Stomach (tissue), 9 donors: ENCODE measurements around the gene TM9SF2. TPM values are rescaled to one million over a fixed set of nuclear protein-coding genes. Genes with fewer than 3 reads are reported as not detected.

ENCODE experiments used
- DNase-seq, 2 donors: peaks; one replicate each; pipeline versions ENCODE4 v3.0.0 to v3.0.0-alpha.2; 2013 to 2019
- H3K27ac ChIP-seq, 5 donors: fragments of 200-600 bp in 4 of 5; sonication (generic) in 4 of 5; one replicate each; pipeline ENCODE4 v1.5.1; 2013 to 2019; ENCODE audit warnings: mild to moderate bottlenecking in 1 of 5, moderate library complexity in 1 of 5
- H3K27me3 ChIP-seq, 3 donors: fragments of 200-600 bp; sonication (generic); one replicate each; pipeline ENCODE4 v1.5.1; 2017 to 2019; ENCODE audit warnings: mixed run types in 1 of 3
- H3K36me3 ChIP-seq, 4 donors: fragments of 200-600 bp; sonication (generic); 1 replicate in 3 of 4; 2 replicates in 1 of 4; pipeline ENCODE4 v1.5.1; 2016 to 2019
- H3K4me1 ChIP-seq, 4 donors: fragments of 200-600 bp; sonication (generic); one replicate each; pipeline ENCODE4 v1.5.1; 2016 to 2019
- H3K4me3 ChIP-seq, 4 donors: fragments of 200-600 bp; sonication (generic) in 3 of 4; one replicate each; pipeline ENCODE4 v1.5.1; 2016 to 2019; ENCODE audit warnings: mild to moderate bottlenecking in 1 of 4
- H3K9me3 ChIP-seq, 4 donors: fragments of 200-600 bp; sonication (generic); one replicate each; pipeline ENCODE4 v1.5.1; 2016 to 2019
- EP300 ChIP-seq: sonication (generic); formaldehyde crosslinking; IDR thresholded peaks from one replicate; pipeline ENCODE4 v1.6.1; 2017; ENCODE audit warnings: antibody characterized with exemption
- POLR2A ChIP-seq, 4 donors: fragments of 450-650 bp; IDR thresholded peaks; one replicate each; pipeline ENCODE4 v1.6.1; 2016; ENCODE audit warnings: antibody characterized with exemption in 4 of 4, control low read depth in 2 of 4, mild to moderate bottlenecking in 1 of 4, moderate library complexity in 1 of 4
- POLR2AphosphoS5 ChIP-seq, 3 donors: sonication (generic); formaldehyde crosslinking; IDR thresholded peaks; one replicate each; pipeline ENCODE4 v1.6.1; 2016; ENCODE audit warnings: antibody characterized with exemption in 3 of 3
- WGBS, 5 donors: extraction: QIAGEN DNeasy Blood & Tissue Kit in 3 of 5; methylation state at CpG; one replicate each; pipeline versions ENCODE4 v1.1.5 to v1.1.7; 2013 to 2018; 5-methylcytosine and 5-hydroxymethylcytosine counted together
- intact Hi-C: fragments of 100-400 bp; cut with DNase I; formaldehyde crosslinking; loops from one replicate; pipeline ENCODE4 v1.15.1; 2023; ENCODE audit warnings: low total_unique reads
- polyA plus RNA-seq, 3 donors: library from polyadenylated mRNA; stranded (reverse); fragments of 200-250 nt; gene quantifications; one replicate each; pipeline ENCODE4 v1.2.3, GENCODE V29; 2013
- total RNA-seq, 5 donors: library from RNA; depleted of rRNA; stranded (reverse); fragments of >200 nt; gene quantifications; one replicate each; pipeline versions ENCODE4 v1.1.0 to v1.2.3, GENCODE V29; 2014 to 2016
- TF ChIP-seq, protein P1 (sequence below), 7 experiments: fragments of 450-650 bp in 4 of 7; fragments of 200-600 bp in 3 of 7; sonication (generic) in 3 of 7; IDR thresholded peaks; one replicate each; pipeline ENCODE4 v1.5.1; 2016 to 2019; ENCODE audit warnings: antibody characterized with exemption in 7 of 7, control low read depth in 2 of 7, mild to moderate bottlenecking in 1 of 7
- donor health status: healthy with polysubstance abuse.
- donor health status: Bipolar disorder and iron deficiency.
- donor health status: healthy.

TM9SF2 gene
- total and polyA plus RNA-seq, 8 donors: 18.1 to 268 (median 36.0) TPM

DNA sequence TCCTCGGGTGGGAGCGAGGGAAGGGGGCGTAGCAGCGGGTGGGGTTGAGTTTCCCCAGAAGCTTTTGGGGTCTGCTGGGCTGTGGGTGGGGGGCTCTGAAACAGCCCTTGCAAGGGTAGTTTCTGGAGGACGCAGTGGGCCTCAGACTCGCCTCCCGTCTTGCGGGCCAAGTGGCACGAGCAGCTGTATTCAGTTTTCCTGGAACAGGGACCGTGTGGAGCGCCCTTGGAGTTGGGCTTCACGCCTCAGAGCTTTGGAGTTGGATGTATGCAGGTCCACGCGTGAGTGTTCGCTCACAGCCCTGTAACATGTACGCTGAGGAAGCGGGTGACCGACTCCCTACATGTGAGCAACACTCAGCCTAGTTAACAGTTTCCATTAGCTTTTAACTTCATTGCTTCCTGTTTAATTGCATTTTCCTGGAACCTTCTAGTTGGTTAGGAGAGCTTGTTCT is 603 bp downstream of the TM9SF2 start:
- intact Hi-C loops: loop anchor here (10.0 kb wide), 1 partner anchor 57 kb away; no protein-coding TSS in a partner anchor
- peak overlapping the region; percentile 93 to 97 (median 94) for H3K27ac ChIP-seq
- 0 to 1% (median 1%) methylated on average over 18 of the region's 18 CpGs for WGBS, 5 donors
- TF ChIP-seq POLR2A (IDR thresholded peaks at IDR 0.05): no peak
- no peak for TF ChIP-seq EP300
- no peak for TF ChIP-seq POLR2AphosphoS5 (IDR thresholded peaks at IDR 0.05)
- TF ChIP-seq, protein P1, sequence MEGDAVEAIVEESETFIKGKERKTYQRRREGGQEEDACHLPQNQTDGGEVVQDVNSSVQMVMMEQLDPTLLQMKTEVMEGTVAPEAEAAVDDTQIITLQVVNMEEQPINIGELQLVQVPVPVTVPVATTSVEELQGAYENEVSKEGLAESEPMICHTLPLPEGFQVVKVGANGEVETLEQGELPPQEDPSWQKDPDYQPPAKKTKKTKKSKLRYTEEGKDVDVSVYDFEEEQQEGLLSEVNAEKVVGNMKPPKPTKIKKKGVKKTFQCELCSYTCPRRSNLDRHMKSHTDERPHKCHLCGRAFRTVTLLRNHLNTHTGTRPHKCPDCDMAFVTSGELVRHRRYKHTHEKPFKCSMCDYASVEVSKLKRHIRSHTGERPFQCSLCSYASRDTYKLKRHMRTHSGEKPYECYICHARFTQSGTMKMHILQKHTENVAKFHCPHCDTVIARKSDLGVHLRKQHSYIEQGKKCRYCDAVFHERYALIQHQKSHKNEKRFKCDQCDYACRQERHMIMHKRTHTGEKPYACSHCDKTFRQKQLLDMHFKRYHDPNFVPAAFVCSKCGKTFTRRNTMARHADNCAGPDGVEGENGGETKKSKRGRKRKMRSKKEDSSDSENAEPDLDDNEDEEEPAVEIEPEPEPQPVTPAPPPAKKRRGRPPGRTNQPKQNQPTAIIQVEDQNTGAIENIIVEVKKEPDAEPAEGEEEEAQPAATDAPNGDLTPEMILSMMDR (IDR thresholded peaks at IDR 0.05): no peak
- no peaks in the 10 kb centered on the region for H3K36me3 ChIP-seq
- peak; percentile 30 to 71 for DNase-seq
- no peaks in the 10 kb centered on the region for H3K27me3 ChIP-seq
- H3K4me3 ChIP-seq: peak overlapping the region; percentile 69 to 93 (median 85)
- H3K9me3 ChIP-seq: no peaks in the 10 kb centered on the region
- H3K4me1 ChIP-seq: peaks cover 47 to 84% (median 65%) of the 10 kb centered on the region in 4 donors

GRCh38 chr13:99505814-99506269 is 4.6 kb downstream of the TM9SF2 start:
- Histone ChIP-seq H3K36me3 (peaks cover 0 to 18% (median 15%) of the 10 kb centered on the region in 4 donors), H3K9me3 (peaks cover 0 to 10% (median 3%) of the 10 kb centered on the region in 4 donors), H3K27ac (peak overlapping the region in 3 of 5 donors; percentile 1 to 59 (median 24)), H3K4me1 (peaks cover 27 to 72% (median 52%) of the 10 kb centered on the region in 4 donors), H3K27me3 (no peaks in the 10 kb centered on the region), H3K4me3 (no peak overlapping the region)
- TF ChIP-seq POLR2AphosphoS5 (IDR thresholded peaks at IDR 0.05) (no peak), POLR2A (IDR thresholded peaks at IDR 0.05) (no peak), EP300 (no peak)
- TF ChIP-seq, protein P1 (IDR thresholded peaks at IDR 0.05): peak in 4 of 7 experiments; percentile 16 to 60 (median 16)
- intact Hi-C loops: loop anchor here (10.0 kb wide), 1 partner anchor 61 kb away; no protein-coding TSS in a partner anchor
- DNase-seq: no peak
- 11 to 23% (median 16%) methylated on average over 2 of the region's 2 CpGs for WGBS, 5 donors

DNA sequence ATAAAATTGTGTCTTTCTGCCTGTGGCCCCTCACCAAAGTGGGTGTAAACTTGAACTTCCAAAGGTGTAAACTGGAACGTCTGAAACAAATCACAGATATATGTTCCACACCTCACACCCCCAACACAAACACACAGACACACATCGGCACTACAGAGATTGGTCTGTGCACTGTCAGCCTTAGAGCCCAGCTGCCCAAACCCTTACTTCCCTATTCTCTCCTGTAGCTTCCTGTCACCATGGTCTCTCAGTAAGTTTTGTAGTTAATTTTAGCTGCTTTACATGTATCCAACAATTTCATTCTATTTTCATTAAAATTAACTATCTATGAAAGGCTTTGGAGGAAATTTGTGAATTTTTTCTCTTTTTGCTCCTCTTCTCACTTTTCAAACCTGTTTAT is 5.4 kb downstream of the TM9SF2 start:
- intact Hi-C loops: loop anchor here (10.0 kb wide), 1 partner anchor 62 kb away; no protein-coding TSS in a partner anchor
- 11 to 25% (median 19%) methylated on average over 2 of the region's 2 CpGs for WGBS, 5 donors
- peak in 1 of 2 donors; percentile 32 for DNase-seq
- Histone ChIP-seq H3K9me3 (peaks cover 0 to 10% (median 3%) of the 10 kb centered on the region in 4 donors), H3K27me3 (no peaks in the 10 kb centered on the region), H3K36me3 (peaks cover 0 to 18% (median 15%) of the 10 kb centered on the region in 4 donors), H3K4me3 (no peak overlapping the region), H3K4me1 (peaks cover 27 to 76% (median 55%) of the 10 kb centered on the region in 4 donors), H3K27ac (peak overlapping the region in 2 of 5 donors; percentile 12 to 52)
- TF ChIP-seq POLR2AphosphoS5 (IDR thresholded peaks at IDR 0.05) (no peak), POLR2A (IDR thresholded peaks at IDR 0.05) (no peak), EP300 (no peak)
- TF ChIP-seq, protein P1 (IDR thresholded peaks at IDR 0.05): no peak

DNA sequence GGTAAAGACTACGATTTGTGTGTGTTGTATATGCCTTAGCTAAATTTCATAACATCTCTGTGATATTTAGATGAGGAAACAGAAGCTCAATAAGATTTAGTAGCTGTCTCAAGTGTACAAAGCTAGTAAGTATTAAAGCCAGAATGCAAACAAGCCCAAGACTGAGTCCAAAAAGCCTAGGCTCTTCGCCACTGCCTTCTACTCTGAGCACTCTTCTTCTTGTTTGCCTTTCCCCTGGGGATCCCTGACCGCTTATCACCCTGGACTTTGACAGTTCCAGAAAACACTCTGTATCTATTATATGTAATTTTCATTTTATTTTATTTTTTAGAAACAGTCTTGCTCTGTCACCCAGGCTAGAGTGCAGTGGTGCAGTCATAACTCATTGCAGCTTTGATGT is 5.8 kb downstream of the TM9SF2 start:
- TF ChIP-seq, protein P1 (IDR thresholded peaks at IDR 0.05): no peak
- no peak for TF ChIP-seq EP300
- TF ChIP-seq POLR2AphosphoS5 (IDR thresholded peaks at IDR 0.05): no peak
- TF ChIP-seq POLR2A (IDR thresholded peaks at IDR 0.05): no peak
- WGBS, 5 donors: 64 to 77% (median 71%) methylated on average over 3 of the region's 3 CpGs
- intact Hi-C loops: loop anchor here (10.0 kb wide), 1 partner anchor 62 kb away; no protein-coding TSS in a partner anchor
- Histone ChIP-seq H3K4me1 (peaks cover 27 to 79% (median 56%) of the 10 kb centered on the region in 4 donors), H3K27me3 (no peaks in the 10 kb centered on the region), H3K27ac (peak overlapping the region in 2 of 5 donors; percentile 12 to 52), H3K4me3 (no peak overlapping the region), H3K36me3 (peaks cover 0 to 18% (median 15%) of the 10 kb centered on the region in 4 donors), H3K9me3 (peaks cover 0 to 10% (median 3%) of the 10 kb centered on the region in 4 donors)
- DNase-seq: no peak
